ENCODE measurements around the gene DNAJC6. TPM values are rescaled to one million over a fixed set of nuclear protein-coding genes. Genes with fewer than 3 reads are reported as not detected.

DNAJC6 gene
- total and polyA plus RNA-seq, 2 of the 13 experiments (the other 11 are each of a cell fraction or from before 2014, with no cell fraction given): 1.0 to 1.6 TPM

- H3K4me1 ChIP-seq (ENCODE audit: insufficient read depth, low read length): peaks cover 20% of the 10 kb centered on the region
- DNase-seq (ENCODE audit: low spot score): no peak
- H2AFZ ChIP-seq (ENCODE audit: low read length): no peak overlapping the region
- intact Hi-C loops (cut with micrococcal nuclease; ENCODE audit: unreplicated experiment) (no loop called here), in situ Hi-C loops (cut with HindIII; ENCODE audit: extremely low pct_ligation_motif_present, low pct_unique_long_range_greater_than_20kb) (loop anchor here (10.0 kb wide), 1 partner anchor 158 kb away; no protein-coding TSS in a partner anchor)
- no peaks in the 10 kb centered on the region for H3K27me3 ChIP-seq (ENCODE audit: control insufficient read depth in 1 of 2, insufficient read depth in 2 of 2, low read length in 2 of 2)
- H3K4me2 ChIP-seq (ENCODE audit: low read depth, low read length): no peak overlapping the region
- FAIRE-seq: no peak
- ATAC-seq: no peak
- H3K9ac ChIP-seq (ENCODE audit: insufficient read depth, low read depth, low read length): no peak overlapping the region
- CTCF ChIA-PET (ENCODE audit: low intra/inter-chr PET ratio, low total read pairs): no interaction called here
- H3K36me3 ChIP-seq (replicated peaks in 1 of 2; ENCODE audit: control insufficient read depth in 1 of 2, insufficient read depth in 2 of 2, low read length in 2 of 2): no peaks in the 10 kb centered on the region
- H3K9me3 ChIP-seq (ENCODE audit: low read length): no peaks in the 10 kb centered on the region
- 91% methylated on average over 3 of the region's 3 CpGs for WGBS (ENCODE audit: low lambda C conversion rate)
- POLR2A ChIA-PET: no interaction called here
- TF ChIP-seq ZNF225 (CRISPR knock-in tag; IDR thresholded peaks at IDR 0.05): no peak
- no peak for TF ChIP-seq NCOA1 (CRISPR knock-in tag; IDR thresholded peaks at IDR 0.05)
- no peak for TF ChIP-seq TCF12 (IDR thresholded peaks at IDR 0.05)
- no peak for TF ChIP-seq TCF12 (CRISPR knock-in tag; IDR thresholded peaks at IDR 0.05)
- no peak for TF ChIP-seq GABPA (IDR thresholded peaks at IDR 0.05; ENCODE audit: low read depth, low read length)
- no peak for TF ChIP-seq GABPA (CRISPR knock-in tag; IDR thresholded peaks at IDR 0.05; ENCODE audit: low read depth)
- TF ChIP-seq NFIC (IDR thresholded peaks at IDR 0.05; ENCODE audit: low read length): no peak
- no peak for TF ChIP-seq KAT8 (CRISPR knock-in tag; IDR thresholded peaks at IDR 0.05)
- TF ChIP-seq NFRKB (IDR thresholded peaks at IDR 0.05): no peak
- no peak for TF ChIP-seq TBL1XR1 (IDR thresholded peaks at IDR 0.05; ENCODE audit: borderline replicate concordance, low read length, partially characterized antibody)
- TF ChIP-seq ZNF816 (CRISPR knock-in tag; IDR thresholded peaks at IDR 0.05; ENCODE audit: borderline replicate concordance): no peak
- TF ChIP-seq ZNF296 (CRISPR knock-in tag; conservative IDR thresholded peaks at IDR 0.05): no peak
- H4K20me1 ChIP-seq (ENCODE audit: insufficient read depth, low read length): no peaks in the 10 kb centered on the region
- H3K79me2 ChIP-seq (ENCODE audit: insufficient read depth, low read length): no peaks in the 10 kb centered on the region
- H3K4me3 ChIP-seq (replicated peaks in 1 of 3; ENCODE audit: insufficient read depth in 1 of 3, low read depth in 2 of 3, low read length in 3 of 3): no peak overlapping the region
- no peak overlapping the region for H3K27ac ChIP-seq (ENCODE audit: extremely low read length, insufficient read depth, low read length)
- BruUV-seq (replicated peaks): no TSS peak
Measured at GRCh38 chr1:65412984-65413375, 103.6 kb downstream of the DNAJC6 start.

DNA sequence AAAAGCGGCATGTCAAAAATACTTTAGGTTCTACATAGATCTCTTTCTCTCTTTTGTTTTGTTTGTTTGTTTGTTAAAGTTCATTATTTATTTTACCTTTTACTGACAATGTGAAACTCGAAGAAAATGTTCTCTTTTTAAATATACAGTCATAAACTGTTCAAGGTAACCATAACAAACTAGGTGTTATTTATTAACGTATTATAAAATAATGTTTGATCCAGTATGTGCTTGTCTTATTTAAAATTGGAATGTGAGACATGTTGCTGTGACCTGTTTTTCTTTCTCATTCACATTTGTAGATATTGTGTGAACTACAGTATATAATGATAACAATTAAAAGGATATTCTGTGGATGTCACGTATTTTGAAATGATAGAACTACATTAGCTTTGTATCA is 105.2 kb downstream of the DNAJC6 start:
- Histone ChIP-seq H3K4me3 (replicated peaks in 1 of 3; ENCODE audit: insufficient read depth in 1 of 3, low read depth in 2 of 3, low read length in 3 of 3) (no peak overlapping the region), H2AFZ (ENCODE audit: low read length) (no peak overlapping the region), H3K4me1 (ENCODE audit: insufficient read depth, low read length) (peaks cover 24% of the 10 kb centered on the region), H3K9me3 (ENCODE audit: low read length) (no peaks in the 10 kb centered on the region), H3K27ac (ENCODE audit: extremely low read length, insufficient read depth, low read length) (no peak overlapping the region), H3K79me2 (ENCODE audit: insufficient read depth, low read length) (no peaks in the 10 kb centered on the region), H3K9ac (ENCODE audit: insufficient read depth, low read depth, low read length) (no peak overlapping the region), H3K27me3 (ENCODE audit: control insufficient read depth in 1 of 2, insufficient read depth in 2 of 2, low read length in 2 of 2) (no peaks in the 10 kb centered on the region), H3K36me3 (replicated peaks in 1 of 2; ENCODE audit: control insufficient read depth in 1 of 2, insufficient read depth in 2 of 2, low read length in 2 of 2) (no peaks in the 10 kb centered on the region), H3K4me2 (ENCODE audit: low read depth, low read length) (no peak overlapping the region), H4K20me1 (ENCODE audit: insufficient read depth, low read length) (no peaks in the 10 kb centered on the region)
- in situ Hi-C loops (cut with HindIII; ENCODE audit: extremely low pct_ligation_motif_present, low pct_unique_long_range_greater_than_20kb): loop anchor here (10.0 kb wide), 1 partner anchor 160 kb away; no protein-coding TSS in a partner anchor
- BruUV-seq (replicated peaks): no TSS peak
- intact Hi-C loops (cut with micrococcal nuclease; ENCODE audit: unreplicated experiment): no loop called here
- DNase-seq (ENCODE audit: low spot score): no peak
- 76% methylated on average over 4 of the region's 4 CpGs for WGBS (ENCODE audit: low lambda C conversion rate)
- no peak for FAIRE-seq
- CTCF ChIA-PET (ENCODE audit: low intra/inter-chr PET ratio, low total read pairs): no interaction called here
- no peak for ATAC-seq
- POLR2A ChIA-PET: no interaction called here
- TF ChIP-seq ZFP36L2 (CRISPR knock-in tag; IDR thresholded peaks at IDR 0.05) (no peak), RORA (CRISPR knock-in tag; IDR thresholded peaks at IDR 0.05) (no peak), NCOA2 (CRISPR knock-in tag; IDR thresholded peaks at IDR 0.05) (no peak), RARG (CRISPR knock-in tag; IDR thresholded peaks at IDR 0.05; ENCODE audit: low read depth) (no peak), MAFK (conservative IDR thresholded peaks at IDR 0.05 in 1 of 2, IDR thresholded peaks at IDR 0.05 in 1 of 2; ENCODE audit: low read length in 2 of 2) (no peak), DPF2 (CRISPR knock-in tag; IDR thresholded peaks at IDR 0.05; ENCODE audit: borderline replicate concordance, low read depth) (no peak), ZNF749 (CRISPR knock-in tag; IDR thresholded peaks at IDR 0.05; ENCODE audit: borderline replicate concordance) (no peak), ELF4 (CRISPR knock-in tag; IDR thresholded peaks at IDR 0.05; ENCODE audit: borderline replicate concordance) (no peak)
